GM12878 (cell line): ENCODE results near the gene BTG2. TPM values are rescaled to one million over a fixed set of nuclear protein-coding genes. Genes with fewer than 3 reads are reported as not detected.

ENCODE experiments used
- ATAC-seq: fragments of 200-7000 bp; cut with Tn5 transposase; 3 replicates; pipeline ENCODE4 v1.9.1; 2020; ENCODE audit warnings: mild to moderate bottlenecking, moderate library complexity
- BruUV-seq: library from RNA; stranded (reverse); fragments of 400-500 nt; replicated peaks from 2 replicates; lab custom pipeline; 2021; lab: Mats Ljungman, UMichigan
- CTCF ChIA-PET: fragments of 300-600 bp; sonication (Branson Sonifier 250); formaldehyde crosslinking; extraction: SDS; loops from one replicate; lab custom pipeline; 2021; ENCODE audit warnings: inconsistent platforms; lab: Yijun Ruan, JAX
- POLR2A ChIA-PET: fragments of 350-600 bp; formaldehyde crosslinking; extraction: SDS; loops from one replicate; lab custom pipeline; 2021; ENCODE audit warnings: inconsistent platforms; lab: Charles Lee
- RAD21 ChIA-PET: fragments of 300-600 bp; sonication (Branson Sonifier 250); formaldehyde crosslinking; loops from one replicate; lab custom pipeline; 2023; ENCODE audit warnings: antibody characterized with exemption; ENCODE audit not compliant: unreplicated experiment; lab: Charles Lee
- SMC1A ChIA-PET: fragments of 300-600 bp; sonication (Branson Sonifier 250); formaldehyde crosslinking; loops from one replicate; lab custom pipeline; 2023; ENCODE audit not compliant: unreplicated experiment, uncharacterized antibody; lab: Charles Lee
- DNase-seq: peaks from one replicate; pipeline ENCODE4 v3.0.0-alpha.2; 2011; ENCODE audit warnings: low read depth, low spot score
- FAIRE-seq: peaks from 3 replicates; lab custom pipeline; 2011; peaks lifted over from hg19 to GRCh38; lab: Jason Lieb, UNC
- H2AFZ ChIP-seq: 2 replicates; pipeline ENCODE4 v1.6.0; 2011; ENCODE audit warnings: low read depth, low read length, control low read depth; ENCODE audit not compliant: control insufficient read depth
- H3K27ac ChIP-seq: 2 replicates; pipeline ENCODE4 v1.5.1; 2011; ENCODE audit warnings: control low read depth; ENCODE audit not compliant: control insufficient read depth, insufficient read depth
- H3K27me3 ChIP-seq, 2 experiments: replicated peaks in 1 of 2; 2 replicates each; pipeline versions ENCODE4 v1.6.0 to v1.6.1; 2011; ENCODE audit warnings: low read length in 1 of 2; ENCODE audit not compliant: control insufficient read depth in 2 of 2, insufficient read depth in 2 of 2
- H3K36me3 ChIP-seq, 2 experiments: 2 replicates each; pipeline ENCODE4 v1.5.1; 2011; ENCODE audit warnings: low read length in 1 of 2; ENCODE audit not compliant: control insufficient read depth in 2 of 2, insufficient read depth in 2 of 2
- H3K4me1 ChIP-seq: 2 replicates; pipeline ENCODE4 v1.6.1; 2011; ENCODE audit warnings: mild to moderate bottlenecking, low read length, moderate library complexity, mixed read lengths; ENCODE audit not compliant: control insufficient read depth, insufficient read depth
- H3K4me2 ChIP-seq: 2 replicates; pipeline ENCODE4 v1.6.0; 2011; ENCODE audit warnings: control low read depth; ENCODE audit not compliant: control insufficient read depth, insufficient read depth
- H3K4me3 ChIP-seq: fragments of 200-600 bp; sonication (generic); 2 replicates; pipeline ENCODE4 v1.5.1; 2016
- H3K79me2 ChIP-seq: 2 replicates; pipeline ENCODE4 v1.6.0; 2011; ENCODE audit warnings: low read length; ENCODE audit not compliant: control insufficient read depth, insufficient read depth
- H3K9ac ChIP-seq: 2 replicates; pipeline ENCODE4 v1.8.0; 2011; ENCODE audit warnings: low read length, control low read depth, mixed read lengths; ENCODE audit not compliant: control insufficient read depth, insufficient read depth
- H3K9me3 ChIP-seq: replicated peaks from 3 replicates; pipeline ENCODE4 v1.5.1; 2011; ENCODE audit warnings: mild to moderate bottlenecking, low read length; ENCODE audit not compliant: control insufficient read depth, insufficient read depth
- H4K20me1 ChIP-seq: 2 replicates; pipeline ENCODE4 v1.6.0; 2011; ENCODE audit not compliant: control insufficient read depth, insufficient read depth
- BHLHE40 ChIP-seq, 2 experiments: fragments of 450-650 bp in 1 of 2; IDR thresholded peaks; 2 replicates each; pipeline ENCODE4 v1.6.1; 2011 to 2017; ENCODE audit warnings: low read depth in 2 of 2, borderline replicate concordance in 1 of 2, improper control_type of control experiment in 1 of 2, low read length in 1 of 2, mild to moderate bottlenecking in 1 of 2
- CEBPB ChIP-seq, 2 experiments: fragments of 150-350 bp in 1 of 2; IDR thresholded peaks; 2 replicates each; pipeline ENCODE4 v1.6.1; 2012 to 2014; ENCODE audit warnings: low read depth in 2 of 2, low read length in 2 of 2, borderline replicate concordance in 1 of 2, inconsistent platforms in 1 of 2
- CREB1 ChIP-seq: IDR thresholded peaks from 2 replicates; pipeline ENCODE4 v1.6.1; 2012; ENCODE audit warnings: low read depth, mild to moderate bottlenecking, inconsistent platforms
- CREM ChIP-seq: IDR thresholded peaks from 2 replicates; pipeline ENCODE4 v1.6.1; 2014; ENCODE audit warnings: antibody characterized with exemption, low read depth
- HCFC1 ChIP-seq: fragments of 150-350 bp; IDR thresholded peaks from 2 replicates; pipeline ENCODE4 v1.6.1; 2014; ENCODE audit warnings: low read length
- IKZF1 ChIP-seq: fragments of 450-650 bp; conservative IDR thresholded peaks from 2 replicates; pipeline ENCODE4 v1.6.1; 2017; ENCODE audit warnings: antibody characterized with exemption, mild to moderate bottlenecking
- MXI1 ChIP-seq: fragments of 150-350 bp; IDR thresholded peaks from 2 replicates; pipeline ENCODE4 v1.6.1; 2011; ENCODE audit warnings: low read depth, mild to moderate bottlenecking, inconsistent platforms, low read length, improper control_type of control experiment
- NFYB ChIP-seq: IDR thresholded peaks from 2 replicates; pipeline ENCODE4 v1.6.1; 2011; ENCODE audit warnings: low read depth, mild to moderate bottlenecking, low read length, improper control_type of control experiment, moderate library complexity; ENCODE audit not compliant: insufficient read depth
- NR2C2 ChIP-seq: IDR thresholded peaks from 2 replicates; pipeline ENCODE4 v1.6.1; 2011; ENCODE audit warnings: borderline replicate concordance, low read depth; ENCODE audit not compliant: control insufficient read depth, insufficient read length
- PML ChIP-seq: IDR thresholded peaks from 2 replicates; pipeline ENCODE4 v1.6.1; 2012; ENCODE audit warnings: low read length, inconsistent platforms
- RAD51 ChIP-seq: fragments of 450-650 bp; IDR thresholded peaks from 2 replicates; pipeline ENCODE4 v1.6.1; 2016; ENCODE audit warnings: moderate library complexity, mild to moderate bottlenecking, inconsistent platforms
- RFX5 ChIP-seq: IDR thresholded peaks from 2 replicates; pipeline ENCODE4 v1.6.1; 2011; ENCODE audit warnings: low read depth, low read length, improper control_type of control experiment
- RUNX3 ChIP-seq: IDR thresholded peaks from 2 replicates; pipeline ENCODE4 v1.6.1; 2012; ENCODE audit warnings: low read length, inconsistent platforms
- SIX5 ChIP-seq: IDR thresholded peaks from 2 replicates; pipeline ENCODE4 v1.6.1; 2011; ENCODE audit warnings: mild to moderate bottlenecking, low read depth, low read length, moderate library complexity; ENCODE audit not compliant: severe bottlenecking
- YY1 ChIP-seq: IDR thresholded peaks from 2 replicates; pipeline ENCODE4 v1.6.1; 2011; ENCODE audit warnings: low read depth, mild to moderate bottlenecking, low read length
- WGBS: methylation state at CpG from one replicate; pipeline ENCODE4 v1.1.6; 2016; ENCODE audit warnings: low lambda C conversion rate; ENCODE audit not compliant: insufficient replicate concordance, insufficient coverage; ENCODE audit errors: missing lambda C conversion rate; 5-methylcytosine and 5-hydroxymethylcytosine counted together
- in situ Hi-C: fragments of 300-500 bp; cut with MboI; formaldehyde crosslinking; loops from 9 replicates; pipeline ENCODE4 v1.14.3; 2018; ENCODE audit warnings: mixed read lengths
- intact Hi-C: fragments of 100-400 bp; cut with micrococcal nuclease; formaldehyde crosslinking; loops from one replicate; pipeline ENCODE4 v1.14.2; 2022; ENCODE audit not compliant: unreplicated experiment
- polyA plus RNA-seq, 11 experiments: library from polyadenylated mRNA; depleted of rRNA in 4 of 11; unstranded in 6 of 11; stranded (reverse) in 5 of 11; fragments of >200 nt; fragmentation: Nextera tagmentation in 4 of 11; fragmentation: Illumina TruSeq in 1 of 11; extraction: Ambion mirVana in 4 of 11; extraction: Trizol in 1 of 11; gene quantifications; 1 replicate in 1 of 11; 2 replicates in 10 of 11; pipeline versions ENCODE4 v1.2.1 to v1.2.3, GENCODE V29; 2011 to 2016; ENCODE audit warnings: inconsistent platforms in 2 of 11, missing spikeins in 2 of 11, low read depth in 1 of 11
- total RNA-seq, 4 experiments: library from RNA; depleted of rRNA in 3 of 4; stranded (reverse); fragments of >200 nt in 3 of 4; fragmentation: Illumina TruSeq in 1 of 4; extraction: Trizol in 1 of 4; gene quantifications; 2 replicates each; pipeline versions ENCODE4 v1.2.1 to v1.2.3, GENCODE V29; 2013 to 2021
- TF ChIP-seq, protein P1 (sequence below): IDR thresholded peaks from 2 replicates; pipeline ENCODE4 v1.6.1; 2011; ENCODE audit warnings: borderline replicate concordance, low read depth, mild to moderate bottlenecking, moderate library complexity, mixed read lengths, low read length; ENCODE audit not compliant: insufficient read depth; ENCODE audit errors: extremely low read length
- TF ChIP-seq, protein P2 (sequence below): IDR thresholded peaks from 2 replicates; pipeline ENCODE4 v1.6.1; 2011; ENCODE audit warnings: low read depth, mild to moderate bottlenecking, low read length, moderate library complexity, borderline replicate concordance; ENCODE audit errors: extremely low read depth
- TF ChIP-seq, protein P3 (sequence below): IDR thresholded peaks from 2 replicates; pipeline ENCODE4 v1.6.1; 2011; ENCODE audit warnings: low read depth, low read length, improper control_type of control experiment, borderline replicate concordance

The BTG2 gene
- total and polyA plus RNA-seq, 10 of the 15 experiments (the other 5 are each of a cell fraction or from before 2014, with no cell fraction given): 23.3 to 160 (median 98.1) TPM

DNA sequence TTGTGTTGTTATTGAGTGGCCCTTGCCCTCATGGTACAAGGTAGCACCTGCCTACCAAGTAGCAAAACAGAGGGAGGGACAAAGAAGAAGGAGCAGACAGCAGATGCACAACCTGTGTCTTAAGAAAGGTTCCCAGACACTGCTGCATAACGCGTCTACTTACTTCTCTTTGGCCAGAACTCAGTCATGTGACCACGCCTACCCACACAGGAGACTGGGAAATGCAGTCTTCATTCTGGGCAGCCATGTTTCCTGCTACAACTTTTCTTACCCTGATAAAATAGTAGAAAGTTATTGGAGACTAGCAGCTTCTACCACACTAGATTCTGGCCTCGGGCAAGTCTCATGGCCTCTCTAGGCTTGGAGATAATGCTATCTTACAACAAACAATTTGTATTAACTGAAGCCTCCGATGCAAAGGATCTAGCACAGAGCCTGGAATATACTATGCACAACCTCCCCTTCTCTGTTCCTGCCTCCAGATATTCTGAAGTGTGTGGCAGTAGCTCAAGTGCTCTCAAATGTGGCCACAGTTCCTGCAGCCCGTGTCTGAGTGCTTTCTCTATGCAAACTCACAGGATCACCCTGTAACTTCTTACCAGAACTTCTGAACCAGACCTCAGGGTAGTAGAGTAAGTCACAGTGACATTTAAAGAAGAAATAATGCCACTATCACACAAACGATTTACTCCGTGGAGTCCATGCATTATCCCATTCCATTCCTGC is 34.1 kb upstream of the BTG2 start:
- ATAC-seq (peak; percentile 55), DNase-seq (no peak), FAIRE-seq (peak; percentile 31)
- Histone ChIP-seq H2AFZ (peak overlapping the region; percentile 85), H3K79me2 (peaks cover 7% of the 10 kb centered on the region), H3K4me2 (no peak overlapping the region; the same call in 1 of the 2 replicates), H3K27me3 (no peaks in the 10 kb centered on the region), H3K4me1 (peaks cover 25% of the 10 kb centered on the region), H3K36me3 (no peaks in the 10 kb centered on the region), H4K20me1 (no peaks in the 10 kb centered on the region), H3K27ac (no peak overlapping the region), H3K9me3 (no peaks in the 10 kb centered on the region), H3K9ac (no peak overlapping the region), H3K4me3 (no peak overlapping the region)
- ChIA-PET SMC1A (interaction anchor here (1.0 to 30.2 kb wide), 10 partner anchors 10 to 430 kb away, joined by 3 to 590 read pairs (median 8); partner anchors contain the start of gene BTG2), RAD21 (interaction anchor here (0.9 to 30.0 kb wide), 12 partner anchors 15 to 217 kb away, joined by 3 to 501 read pairs (median 7); partner anchors contain the start of gene BTG2), POLR2A (interaction anchor here (1.5 to 12.6 kb wide), 5 partner anchors 16 to 65 kb away, joined by 5 to 168 read pairs (median 16); no protein-coding TSS in a partner anchor), CTCF (interaction anchor here (0.5 to 15.2 kb wide), 21 partner anchors 12 to 407 kb away, joined by 3 to 854 read pairs (median 12); partner anchors contain the start of genes BTG2 and TMEM183A)
- BruUV-seq: TSS peak; percentile 38
- WGBS: 48% methylated on average over 8 of the region's 8 CpGs
- TF ChIP-seq NR2C2 (no peak), CREB1 (peak; percentile 73; the same call in 1 of the 2 replicates), IKZF1 (peak; percentile 37), MXI1 (no peak), PML (no peak), SIX5 (peak; percentile 88), RUNX3 (peak; percentile 64; the same call in 1 of the 2 replicates), BHLHE40 (IDR thresholded peaks at IDR 0.05; ENCODE audit: borderline replicate concordance in 1 of 2, low read depth in 2 of 2, low read length in 1 of 2) (peak in 1 of 2 experiments; percentile 7; a peak in 1 of 4 replicates), CREM (peak; percentile 65; the same call in 1 of the 2 replicates), HCFC1 (peak; percentile 89), RAD51 (peak; percentile 96), RFX5 (peak; percentile 69), CEBPB (IDR thresholded peaks at IDR 0.05; ENCODE audit: borderline replicate concordance in 1 of 2, low read depth in 2 of 2, low read length in 2 of 2) (no peak), NFYB (peak; percentile 69; the same call in 1 of the 2 replicates), YY1 (peak; percentile 98)
- TF ChIP-seq, protein P1, sequence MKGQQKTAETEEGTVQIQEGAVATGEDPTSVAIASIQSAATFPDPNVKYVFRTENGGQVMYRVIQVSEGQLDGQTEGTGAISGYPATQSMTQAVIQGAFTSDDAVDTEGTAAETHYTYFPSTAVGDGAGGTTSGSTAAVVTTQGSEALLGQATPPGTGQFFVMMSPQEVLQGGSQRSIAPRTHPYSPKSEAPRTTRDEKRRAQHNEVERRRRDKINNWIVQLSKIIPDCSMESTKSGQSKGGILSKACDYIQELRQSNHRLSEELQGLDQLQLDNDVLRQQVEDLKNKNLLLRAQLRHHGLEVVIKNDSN: peak; percentile 89
- TF ChIP-seq, protein P2, sequence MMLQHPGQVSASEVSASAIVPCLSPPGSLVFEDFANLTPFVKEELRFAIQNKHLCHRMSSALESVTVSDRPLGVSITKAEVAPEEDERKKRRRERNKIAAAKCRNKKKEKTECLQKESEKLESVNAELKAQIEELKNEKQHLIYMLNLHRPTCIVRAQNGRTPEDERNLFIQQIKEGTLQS: peak; percentile 80; the same call in 1 of the 2 replicates
- TF ChIP-seq, protein P3, sequence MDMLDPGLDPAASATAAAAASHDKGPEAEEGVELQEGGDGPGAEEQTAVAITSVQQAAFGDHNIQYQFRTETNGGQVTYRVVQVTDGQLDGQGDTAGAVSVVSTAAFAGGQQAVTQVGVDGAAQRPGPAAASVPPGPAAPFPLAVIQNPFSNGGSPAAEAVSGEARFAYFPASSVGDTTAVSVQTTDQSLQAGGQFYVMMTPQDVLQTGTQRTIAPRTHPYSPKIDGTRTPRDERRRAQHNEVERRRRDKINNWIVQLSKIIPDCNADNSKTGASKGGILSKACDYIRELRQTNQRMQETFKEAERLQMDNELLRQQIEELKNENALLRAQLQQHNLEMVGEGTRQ: peak; percentile 88
- intact Hi-C loops: loop anchor here (5.0 kb wide), 1 partner anchor 171 kb away; no protein-coding TSS in a partner anchor
- in situ Hi-C loops: loop anchor here (5.0 kb wide), 4 partner anchors 66 to 431 kb away; no protein-coding TSS in a partner anchor
